Ishikawa (cell line): Measurements from ENCODE around the gene GNL3L.
A peak's percentile ranks its signal among the peaks of the same experiment; 100 is the strongest.

Source experiments
- CEBPB ChIP-seq: IDR thresholded peaks from 2 replicates; pipeline ENCODE4 v1.6.1; 2012
- CREB1 ChIP-seq: IDR thresholded peaks from 2 replicates; pipeline ENCODE4 v1.6.1; 2012; ENCODE audit warnings: low read depth
- EGR1 ChIP-seq: IDR thresholded peaks from 2 replicates; pipeline ENCODE4 v1.6.1; 2012
- EP300 ChIP-seq: IDR thresholded peaks from 2 replicates; pipeline ENCODE4 v1.6.1; 2012; ENCODE audit warnings: borderline replicate concordance
- FOXM1 ChIP-seq: IDR thresholded peaks from 2 replicates; pipeline ENCODE4 v1.6.1; 2012; ENCODE audit warnings: low read depth, borderline replicate concordance
- MAX ChIP-seq: IDR thresholded peaks from 2 replicates; pipeline ENCODE4 v1.6.1; 2012
- NFIC ChIP-seq: IDR thresholded peaks from 2 replicates; pipeline ENCODE4 v1.6.1; 2012
- RAD21 ChIP-seq: IDR thresholded peaks from 2 replicates; pipeline ENCODE4 v1.6.1; 2012; ENCODE audit warnings: low read depth
- REST ChIP-seq: IDR thresholded peaks from 2 replicates; pipeline ENCODE4 v1.6.1; 2012; ENCODE audit warnings: low read depth, mild to moderate bottlenecking
- TAF1 ChIP-seq: IDR thresholded peaks from 2 replicates; pipeline ENCODE4 v1.6.1; 2012; ENCODE audit warnings: low read depth, mild to moderate bottlenecking
- TCF12 ChIP-seq: IDR thresholded peaks from 2 replicates; pipeline ENCODE4 v1.6.1; 2012; ENCODE audit warnings: low read depth
- TEAD4 ChIP-seq: IDR thresholded peaks from 2 replicates; pipeline ENCODE4 v1.6.1; 2012
- USF1 ChIP-seq: IDR thresholded peaks from 2 replicates; pipeline ENCODE4 v1.6.1; 2012
- YY1 ChIP-seq: IDR thresholded peaks from 2 replicates; pipeline ENCODE4 v1.6.1; 2012; ENCODE audit warnings: low read depth
- ZBTB7A ChIP-seq: IDR thresholded peaks from 2 replicates; pipeline ENCODE4 v1.6.1; 2012; ENCODE audit warnings: low read depth

GNL3L gene

GRCh38 chrX:54530357-54530900 lies 410 bp downstream of the GNL3L start:
- no peak for TF ChIP-seq TEAD4
- TF ChIP-seq MAX: peak; percentile 78

GRCh38 chrX:54534271-54534670 lies 4.3 kb downstream of the GNL3L start:
- no peak for TF ChIP-seq CEBPB
- TF ChIP-seq USF1: no peak
- no peak for TF ChIP-seq RAD21
- no peak for TF ChIP-seq REST
- no peak for TF ChIP-seq FOXM1
- TF ChIP-seq EP300: no peak
- no peak for TF ChIP-seq CREB1

- no peak for TF ChIP-seq CREB1
- no peak for TF ChIP-seq TAF1
- no peak for TF ChIP-seq CEBPB
- TF ChIP-seq MAX: no peak
- no peak for TF ChIP-seq RAD21
- TF ChIP-seq TEAD4: no peak
Observed at GRCh38 chrX:54540289-54540688, 10.3 kb downstream of the GNL3L start.

GRCh38 chrX:54550821-54551220 lies 20.8 kb downstream of the GNL3L start:
- no peak for TF ChIP-seq ZBTB7A
- no peak for TF ChIP-seq CEBPB
- TF ChIP-seq FOXM1: no peak
- TF ChIP-seq RAD21: no peak
- no peak for TF ChIP-seq TCF12
- TF ChIP-seq NFIC: no peak
- TF ChIP-seq YY1: no peak
- no peak for TF ChIP-seq MAX
- no peak for TF ChIP-seq EGR1
- TF ChIP-seq CREB1: no peak
- TF ChIP-seq TAF1: no peak
- no peak for TF ChIP-seq TEAD4

GRCh38 chrX:54551801-54552200 lies 21.8 kb downstream of the GNL3L start:
- TF ChIP-seq TAF1 (no peak), MAX (no peak), TEAD4 (no peak), RAD21 (no peak), CREB1 (no peak), ZBTB7A (no peak), CEBPB (no peak)

GRCh38 chrX:54560411-54560810 lies 30.4 kb downstream of the GNL3L start:
- TF ChIP-seq TCF12: no peak
- TF ChIP-seq CREB1: no peak
- TF ChIP-seq EP300: no peak
- TF ChIP-seq MAX: no peak
- no peak for TF ChIP-seq TEAD4
- TF ChIP-seq NFIC: no peak
- TF ChIP-seq ZBTB7A: no peak

GRCh38 chrX:54561622-54562021 lies 31.6 kb downstream of the GNL3L start:
- TF ChIP-seq RAD21 (no peak), EP300 (no peak), EGR1 (no peak), NFIC (no peak), ZBTB7A (no peak), CEBPB (no peak), FOXM1 (no peak), CREB1 (no peak), TCF12 (no peak)

- TF ChIP-seq FOXM1 (no peak), EGR1 (no peak), YY1 (no peak), ZBTB7A (no peak), NFIC (no peak), MAX (no peak), TEAD4 (no peak), REST (no peak), CEBPB (no peak), CREB1 (no peak), USF1 (no peak), RAD21 (no peak), TCF12 (no peak), EP300 (no peak), TAF1 (no peak)
Observed at GRCh38 chrX:54564936-54565335, 34.9 kb downstream of the GNL3L start.
